ENCODE data around the gene RS1. TPM values are rescaled to one million over a fixed set of nuclear protein-coding genes. Genes with fewer than 3 reads are reported as not detected.

Gene RS1
- not detected in 2 replicates for total RNA-seq

GRCh38 chrX:18672008-18672407 lies at the start of gene RS1:
Gene RS1, minus strand, starts transcription at chrX:18672108. Its CDS starts 40 bp downstream, at chrX:18672068.

GRCh38 chrX:18707426-18708049 lies 35.6 kb upstream of the RS1 start, which contains the start of gene PPEF1:
Gene PPEF1, plus strand, starts transcription at chrX:18707645. Its CDS starts 136 bp downstream, at chrX:18707781.

Other genes starting within 250 kb of the RS1 start
- gene CDKL5, start 246.5 kb downstream of the RS1 start, total RNA-seq = 1.6 and 1.7 TPM in 2 replicates
- gene PPEF1, start 35.5 kb upstream of the RS1 start, total RNA-seq = not detected in 2 replicates

Measured in myometrial cell (primary cell).